Ectodermal cell (in vitro differentiated cells): ENCODE results near the gene ABCB8.
"Not testable (repeated sequence)": the region's sequence is repeated elsewhere in the genome, so short reads cannot be mapped to it uniquely, and the experiment has no call there.

Experiments used
- H3K27ac ChIP-seq: 2 replicates; pipeline ENCODE4 v1.7.0; 2013; ENCODE audit warnings: mild to moderate bottlenecking, low read depth, low read length; ENCODE audit not compliant: insufficient read depth, poor library complexity, severe bottlenecking
- H3K27me3 ChIP-seq: 2 replicates; pipeline ENCODE4 v1.7.0; 2013; ENCODE audit warnings: mild to moderate bottlenecking, low read length; ENCODE audit not compliant: insufficient read depth, control insufficient read depth, poor library complexity, severe bottlenecking
- H3K36me3 ChIP-seq: one replicate; pipeline ENCODE4 v1.7.0; 2013; ENCODE audit warnings: low read length; ENCODE audit not compliant: control insufficient read depth, insufficient read depth
- H3K4me1 ChIP-seq: one replicate; pipeline ENCODE4 v1.7.0; 2013; ENCODE audit warnings: low read length; ENCODE audit not compliant: control insufficient read depth, insufficient read depth
- H3K4me3 ChIP-seq: 2 replicates; pipeline ENCODE4 v1.7.0; 2013; ENCODE audit warnings: low read depth, low read length, control low read depth; ENCODE audit not compliant: insufficient read depth
- H3K9me3 ChIP-seq: 2 replicates; pipeline ENCODE4 v1.7.0; 2013; ENCODE audit warnings: mild to moderate bottlenecking, low read length, moderate library complexity; ENCODE audit not compliant: control insufficient read depth
- WGBS, 2 experiments: methylation state at CpG; one replicate each; pipeline ENCODE4 v1.1.7; 2013; ENCODE audit warnings: missing lambda C conversion rate in 2 of 2; 5-methylcytosine and 5-hydroxymethylcytosine counted together

Gene ABCB8

GRCh38 chr7:151023232-151023631 lies 5.0 kb upstream of the ABCB8 start:
- Histone ChIP-seq H3K36me3 (no peaks in the 10 kb centered on the region), H3K9me3 (no peaks in the 10 kb centered on the region), H3K4me3 (no peak overlapping the region), H3K4me1 (peaks cover 26% of the 10 kb centered on the region), H3K27me3 (peaks cover 17% of the 10 kb centered on the region), H3K27ac (no peak overlapping the region)
- WGBS, 2 experiments, result 91 to 93% methylated on average over 10 of the region's 10 CpGs

- peaks cover 4% of the 10 kb centered on the region for H3K27me3 ChIP-seq
- 83 to 91% methylated on average over 4 of the region's 4 CpGs for WGBS, 2 experiments
- no peaks in the 10 kb centered on the region for H3K36me3 ChIP-seq
- H3K4me1 ChIP-seq, result peaks cover 22% of the 10 kb centered on the region
- H3K4me3 ChIP-seq, result no peak within 1 kb of the TSS
- no peaks in the 10 kb centered on the region for H3K9me3 ChIP-seq
- no peak within 1 kb of the TSS for H3K27ac ChIP-seq
Observed at GRCh38 chr7:151024435-151025056, 3.7 kb upstream of the ABCB8 start, which contains the start of gene ATG9B. TSS of gene ATG9B (minus strand) at chr7:151024494. CDS start at chr7:151024423, 71 bp downstream.

GRCh38 chr7:151025924-151026671 lies 2.2 kb upstream of the ABCB8 start:
- no peaks in the 10 kb centered on the region for H3K36me3 ChIP-seq
- 91 to 92% methylated on average over 4 of the region's 4 CpGs for WGBS, 2 experiments
- no peak overlapping the region for H3K4me3 ChIP-seq
- H3K9me3 ChIP-seq, result no peaks in the 10 kb centered on the region
- H3K27ac ChIP-seq, result no peak overlapping the region
- H3K27me3 ChIP-seq, result no peaks in the 10 kb centered on the region
- H3K4me1 ChIP-seq, result peaks cover 8% of the 10 kb centered on the region

- peak overlapping the region; percentile 89 for H3K4me3 ChIP-seq
- WGBS, 2 experiments, result 29 to 33% methylated on average over 19 of the region's 19 CpGs
- not testable (repeated sequence) for H3K36me3 ChIP-seq, H3K27me3 ChIP-seq, H3K4me1 ChIP-seq, H3K9me3 ChIP-seq
- H3K27ac ChIP-seq, result peak overlapping the region; percentile 70
Observed at GRCh38 chr7:151026771-151027727, 1.2 kb upstream of the ABCB8 start.

GRCh38 chr7:151027728-151028130 lies 521 bp upstream of the ABCB8 start:
- H3K27me3 ChIP-seq, H3K4me1 ChIP-seq, H3K9me3 ChIP-seq, H3K36me3 ChIP-seq: not testable (repeated sequence)
- WGBS, 2 experiments, result 10 to 14% methylated on average over 16 of the region's 16 CpGs
- H3K27ac ChIP-seq, result peak overlapping the region; percentile 70
- H3K4me3 ChIP-seq, result peak overlapping the region; percentile 89

- WGBS, 2 experiments, result 72 to 74% methylated on average over 17 of the region's 17 CpGs
- Histone ChIP-seq H3K4me3 (peak overlapping the region; percentile 89), H3K27ac (no peak overlapping the region), H3K27me3 (no peaks in the 10 kb centered on the region), H3K36me3 (no peaks in the 10 kb centered on the region), H3K4me1 (peaks cover 5% of the 10 kb centered on the region), H3K9me3 (no peaks in the 10 kb centered on the region)
Observed at GRCh38 chr7:151028948-151029501, 775 bp downstream of the ABCB8 start.

- Histone ChIP-seq H3K36me3 (no peaks in the 10 kb centered on the region), H3K4me1 (peaks cover 5% of the 10 kb centered on the region), H3K27me3 (no peaks in the 10 kb centered on the region), H3K27ac (no peak overlapping the region), H3K4me3 (no peak overlapping the region), H3K9me3 (no peaks in the 10 kb centered on the region)
- 96 to 98% methylated on average over 4 of the region's 4 CpGs for WGBS, 2 experiments
Observed at GRCh38 chr7:151031011-151031410, 2.8 kb downstream of the ABCB8 start.

- WGBS, 2 experiments, result 90 to 91% methylated on average over 17 of the region's 17 CpGs
Observed at GRCh38 chr7:151032936-151033863, 5.0 kb downstream of the ABCB8 start.

GRCh38 chr7:151033864-151034249 lies 5.6 kb downstream of the ABCB8 start:
- WGBS, 2 experiments, result 90% methylated on average over 5 of the region's 5 CpGs
- H3K4me1 ChIP-seq, result no peaks in the 10 kb centered on the region
- no peaks in the 10 kb centered on the region for H3K9me3 ChIP-seq
- no peak overlapping the region for H3K4me3 ChIP-seq
- H3K27ac ChIP-seq, result no peak overlapping the region
- no peaks in the 10 kb centered on the region for H3K36me3 ChIP-seq
- H3K27me3 ChIP-seq, result no peaks in the 10 kb centered on the region

More at GRCh38 chr7:151032936-151033863, 5.0 kb downstream of the ABCB8 start:
- H3K9me3 ChIP-seq, result no peaks in the 10 kb centered on the region
- no peaks in the 10 kb centered on the region for H3K36me3 ChIP-seq
- H3K27ac ChIP-seq, result no peak overlapping the region
- H3K27me3 ChIP-seq, result no peaks in the 10 kb centered on the region
- H3K4me3 ChIP-seq, result no peak overlapping the region
- H3K4me1 ChIP-seq, result no peaks in the 10 kb centered on the region
